ENCODE measurements around the gene CDS2.
A peak's percentile ranks its signal among the peaks of the same experiment; 100 is the strongest.

The CDS2 gene

GRCh38 chr20:5100684-5101347 lies 26.0 kb upstream of the CDS2 start:
- no peak overlapping the region for H3K4me3 ChIP-seq (ENCODE audit: low read length)
- TF ChIP-seq ZNF274 (IDR thresholded peaks at IDR 0.05; ENCODE audit: low read depth, low read length), result no peak

- H3K4me3 ChIP-seq (ENCODE audit: low read length), result no peak overlapping the region
- TF ChIP-seq ZNF274 (IDR thresholded peaks at IDR 0.05; ENCODE audit: low read depth, low read length), result no peak
Measured at GRCh38 chr20:5104479-5104878, 22.3 kb upstream of the CDS2 start.

GRCh38 chr20:5109276-5109675 lies 17.5 kb upstream of the CDS2 start:
- H3K4me3 ChIP-seq (ENCODE audit: low read length), result no peak overlapping the region
- TF ChIP-seq ZNF274 (IDR thresholded peaks at IDR 0.05; ENCODE audit: low read depth, low read length), result no peak

- H3K4me3 ChIP-seq (ENCODE audit: low read length), result peak overlapping the region; percentile 100
- no peak for TF ChIP-seq ZNF274 (IDR thresholded peaks at IDR 0.05; ENCODE audit: low read depth, low read length)
Measured at GRCh38 chr20:5113615-5113986, 13.2 kb upstream of the CDS2 start.

GRCh38 chr20:5114403-5114802 lies 12.4 kb upstream of the CDS2 start:
- H3K4me3 ChIP-seq (ENCODE audit: low read length), result no peak overlapping the region
- TF ChIP-seq ZNF274 (IDR thresholded peaks at IDR 0.05; ENCODE audit: low read depth, low read length), result no peak

DNA sequence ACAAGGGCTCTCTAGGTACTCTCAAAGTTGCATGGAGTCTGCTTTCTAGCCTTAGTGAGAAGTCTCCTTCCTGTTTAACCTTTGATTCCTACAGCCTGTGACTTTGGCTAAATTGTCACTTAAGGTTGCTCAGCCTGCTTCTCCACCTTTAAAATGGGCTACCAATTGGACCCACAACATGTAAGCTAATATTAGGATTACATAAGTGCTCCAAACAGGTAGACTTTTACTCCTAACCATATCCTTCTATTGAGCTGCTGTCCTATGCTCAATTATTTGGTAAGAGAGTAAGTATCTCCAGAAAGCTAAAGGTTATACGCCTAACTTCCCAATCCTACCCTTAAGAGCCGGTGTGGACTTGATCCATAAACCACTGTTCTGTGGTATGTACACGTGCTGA lies 9.9 kb upstream of the CDS2 start:
- H3K4me3 ChIP-seq (ENCODE audit: low read length), result peak overlapping the region; percentile 99
- TF ChIP-seq ZNF274 (IDR thresholded peaks at IDR 0.05; ENCODE audit: low read depth, low read length), result no peak

GRCh38 chr20:5118220-5119142 lies 8.3 kb upstream of the CDS2 start:
- no peak for TF ChIP-seq ZNF274 (IDR thresholded peaks at IDR 0.05; ENCODE audit: low read depth, low read length)
- peak overlapping the region; percentile 99 for H3K4me3 ChIP-seq (ENCODE audit: low read length)

- no peak for TF ChIP-seq ZNF274 (IDR thresholded peaks at IDR 0.05; ENCODE audit: low read depth, low read length)
- H3K4me3 ChIP-seq (ENCODE audit: low read length), result peak overlapping the region; percentile 99
Measured at GRCh38 chr20:5119143-5119434, 7.7 kb upstream of the CDS2 start.

- peak within 1 kb of the TSS; percentile 99 for H3K4me3 ChIP-seq (ENCODE audit: low read length)
- TF ChIP-seq ZNF274 (IDR thresholded peaks at IDR 0.05; ENCODE audit: low read depth, low read length), result no peak
Measured at GRCh38 chr20:5119435-5120184, 7.2 kb upstream of the CDS2 start, which contains the start of gene PCNA. Gene PCNA (minus strand): TSS chr20:5119958. CDS start chr20:5119798, 160 bp downstream.

DNA sequence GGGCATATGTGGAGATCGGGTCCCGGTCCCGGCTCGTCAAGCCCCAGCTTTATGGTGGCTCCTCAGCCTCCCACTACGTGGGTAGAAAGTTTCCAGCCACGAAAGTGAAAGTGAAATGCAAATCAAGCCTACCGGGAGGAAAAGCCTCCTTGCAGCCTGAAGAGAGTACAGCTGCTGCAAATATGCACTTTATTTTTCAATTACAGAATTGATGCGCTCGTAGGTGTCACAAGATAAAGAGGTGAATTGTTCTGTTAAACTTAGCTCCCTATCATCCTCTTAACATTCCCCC lies 6.7 kb upstream of the CDS2 start:
- TF ChIP-seq ZNF274 (IDR thresholded peaks at IDR 0.05; ENCODE audit: low read depth, low read length), result no peak
- peak overlapping the region; percentile 59 for H3K4me3 ChIP-seq (ENCODE audit: low read length)

- no peak overlapping the region for H3K4me3 ChIP-seq (ENCODE audit: low read length)
- TF ChIP-seq ZNF274 (IDR thresholded peaks at IDR 0.05; ENCODE audit: low read depth, low read length), result no peak
Measured at GRCh38 chr20:5122873-5123260, 3.9 kb upstream of the CDS2 start.

DNA sequence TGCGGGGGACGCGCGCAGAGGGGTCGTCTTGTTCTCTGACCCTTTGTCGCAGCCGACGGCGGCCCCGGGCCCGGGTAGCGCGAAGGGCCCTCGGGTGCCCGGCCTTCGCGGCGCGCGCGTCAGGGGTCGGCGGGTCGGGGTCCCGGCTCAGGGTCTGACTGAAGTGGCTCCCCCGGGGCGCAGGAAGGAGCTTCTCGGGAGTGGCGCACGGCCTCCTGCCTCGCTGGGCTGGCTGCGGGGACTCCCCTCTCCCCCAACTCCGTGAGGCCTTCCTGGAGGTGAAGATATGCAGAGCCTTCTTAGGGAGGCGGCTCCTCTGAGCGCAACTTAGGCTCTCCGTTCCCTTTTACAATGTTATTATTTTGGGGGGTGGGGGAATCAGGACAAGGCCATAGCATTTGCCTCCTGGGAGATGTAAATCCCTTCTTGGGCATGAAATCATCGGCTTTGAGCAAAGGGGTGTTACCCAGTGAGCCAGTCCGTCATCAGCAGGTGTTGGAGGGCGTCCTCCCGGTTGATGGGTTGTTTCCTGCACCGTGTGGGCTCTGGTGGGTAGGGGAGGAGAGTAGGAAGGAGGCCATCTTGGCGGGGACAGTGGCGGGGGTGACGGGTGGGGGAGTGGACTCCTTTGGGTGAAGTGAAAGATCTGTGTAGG lies 523 bp downstream of the CDS2 start:
- peak overlapping the region; percentile 82 for H3K4me3 ChIP-seq (ENCODE audit: low read length)
- TF ChIP-seq ZNF274 (IDR thresholded peaks at IDR 0.05; ENCODE audit: low read depth, low read length), result no peak

DNA sequence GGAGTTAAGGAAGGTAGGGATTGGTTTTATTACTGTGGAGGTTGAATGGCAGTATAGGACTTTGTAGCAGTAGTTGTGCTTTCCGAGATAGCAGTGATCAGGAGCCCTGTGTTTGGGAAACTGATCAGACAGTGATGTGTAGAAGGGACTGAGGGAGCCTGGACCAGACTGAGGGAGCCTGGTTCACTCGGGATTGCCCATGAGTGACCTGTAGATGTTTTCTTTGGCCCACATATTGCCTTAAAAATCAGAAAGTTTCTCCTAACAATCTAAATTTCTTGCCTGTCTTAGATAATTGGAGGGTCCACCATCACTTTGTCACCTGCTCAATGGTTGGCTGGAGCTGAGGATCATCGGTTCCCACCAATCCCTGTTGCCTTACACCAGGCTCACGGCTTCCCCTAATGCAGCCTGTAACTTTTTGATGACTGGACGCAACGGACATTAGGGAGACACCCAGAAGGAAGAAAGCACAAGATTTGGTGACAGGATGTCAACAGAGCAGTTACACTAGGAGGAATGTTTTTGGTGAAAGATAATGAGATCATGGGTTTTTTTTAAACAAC lies 1.1 kb downstream of the CDS2 start:
- no peak for TF ChIP-seq ZNF274 (IDR thresholded peaks at IDR 0.05; ENCODE audit: low read depth, low read length)
- H3K4me3 ChIP-seq (ENCODE audit: low read length), result peak overlapping the region; percentile 82

DNA sequence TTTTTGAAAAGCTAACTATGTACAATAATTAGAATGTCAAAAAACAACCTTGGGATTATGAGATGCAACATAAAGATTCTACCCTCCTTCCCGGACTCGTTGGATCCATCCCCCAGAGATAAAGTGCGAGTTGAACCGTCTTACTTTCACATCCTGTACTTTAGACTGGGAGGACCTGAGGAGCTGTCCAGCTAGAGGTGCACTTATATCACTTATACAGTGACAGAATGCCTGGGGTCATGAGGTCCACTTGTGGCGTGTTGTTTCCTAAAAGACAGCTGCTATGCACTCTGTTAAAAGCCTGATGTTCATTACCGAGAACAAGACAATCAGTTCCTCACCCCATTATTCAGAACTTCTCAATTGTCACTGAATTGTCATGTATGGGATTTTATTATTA lies 2.1 kb downstream of the CDS2 start:
- no peak for TF ChIP-seq ZNF274 (IDR thresholded peaks at IDR 0.05; ENCODE audit: low read depth, low read length)
- no peak overlapping the region; the same call in 1 of the 2 replicates for H3K4me3 ChIP-seq (ENCODE audit: low read length)

All from GM08714 (cell line).